ENCODE measurements around the gene COMMD3.
A peak's percentile ranks its signal among the peaks of the same experiment; 100 is the strongest.

The COMMD3 gene

GRCh38 chr10:22338931-22339330 lies 22.7 kb downstream of the COMMD3 start:
- Histone ChIP-seq H3K27me3 (peaks cover 69% of the 10 kb centered on the region), H3K9me3 (no peaks in the 10 kb centered on the region), H3K4me3 (ENCODE audit: low read depth, low read length) (no peak overlapping the region), H3K36me3 (no peaks in the 10 kb centered on the region), H3K4me1 (no peaks in the 10 kb centered on the region)
- TF ChIP-seq CTCF (IDR thresholded peaks at IDR 0.05; ENCODE audit: low read depth, low read length): no peak
- no peak for DNase-seq

GRCh38 chr10:22339761-22340328 lies 23.7 kb downstream of the COMMD3 start:
- peaks cover 79% of the 10 kb centered on the region for H3K27me3 ChIP-seq

GRCh38 chr10:22340329-22341189 lies 24.4 kb downstream of the COMMD3 start:
- H3K4me1 ChIP-seq: no peaks in the 10 kb centered on the region
- H3K36me3 ChIP-seq: no peaks in the 10 kb centered on the region
- DNase-seq: peak; percentile 77
- H3K4me3 ChIP-seq (ENCODE audit: low read depth, low read length): peak overlapping the region; percentile 74
- no peaks in the 10 kb centered on the region for H3K9me3 ChIP-seq
- H3K27me3 ChIP-seq: peaks cover 86% of the 10 kb centered on the region
- TF ChIP-seq CTCF (IDR thresholded peaks at IDR 0.05; ENCODE audit: low read depth, low read length): no peak

More at GRCh38 chr10:22339761-22340328, 23.7 kb downstream of the COMMD3 start:
- no peak for DNase-seq
- H3K36me3 ChIP-seq: no peaks in the 10 kb centered on the region
- H3K4me3 ChIP-seq (ENCODE audit: low read depth, low read length): peak overlapping the region; percentile 74
- TF ChIP-seq CTCF (IDR thresholded peaks at IDR 0.05; ENCODE audit: low read depth, low read length): no peak
- H3K9me3 ChIP-seq: no peaks in the 10 kb centered on the region
- H3K4me1 ChIP-seq: no peaks in the 10 kb centered on the region

- H3K4me1 ChIP-seq: no peaks in the 10 kb centered on the region
- DNase-seq: no peak
- H3K4me3 ChIP-seq (ENCODE audit: low read depth, low read length): peak overlapping the region; percentile 74
- peaks cover 86% of the 10 kb centered on the region for H3K27me3 ChIP-seq
- no peak for TF ChIP-seq CTCF (IDR thresholded peaks at IDR 0.05; ENCODE audit: low read depth, low read length)
- H3K36me3 ChIP-seq: no peaks in the 10 kb centered on the region
- H3K9me3 ChIP-seq: no peaks in the 10 kb centered on the region
Observed at GRCh38 chr10:22341190-22341925, 25.2 kb downstream of the COMMD3 start.

- Histone ChIP-seq H3K4me3 (ENCODE audit: low read depth, low read length) (no peak overlapping the region), H3K36me3 (no peaks in the 10 kb centered on the region), H3K9me3 (no peaks in the 10 kb centered on the region), H3K4me1 (no peaks in the 10 kb centered on the region), H3K27me3 (peaks cover 81% of the 10 kb centered on the region)
- no peak for DNase-seq
- TF ChIP-seq CTCF (IDR thresholded peaks at IDR 0.05; ENCODE audit: low read depth, low read length): no peak
Observed at GRCh38 chr10:22341926-22342196, 25.7 kb downstream of the COMMD3 start.

Measured in BE2C (cell line).